ENCODE results near the gene GPLD1.

DNA sequence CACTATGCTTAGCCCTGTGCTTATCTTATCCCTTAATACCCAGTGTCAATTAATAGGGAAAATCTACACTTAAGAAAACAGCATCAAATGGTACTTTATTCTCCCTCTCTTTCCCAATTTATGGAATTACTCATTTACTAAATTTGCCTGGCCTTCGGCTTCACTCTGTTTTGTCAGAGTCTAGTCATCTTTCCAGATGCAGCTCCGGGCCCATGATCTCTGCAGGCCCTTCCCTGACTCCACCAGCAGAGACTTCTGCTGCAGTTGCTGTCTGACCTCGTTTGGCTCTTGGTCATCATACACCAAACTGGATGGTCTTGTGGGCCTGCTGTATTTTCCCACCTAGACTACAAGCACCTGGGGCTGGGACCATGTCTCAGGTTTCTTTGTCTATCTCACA lies 59.3 kb downstream of the GPLD1 start:
- TF ChIP-seq, protein P1, sequence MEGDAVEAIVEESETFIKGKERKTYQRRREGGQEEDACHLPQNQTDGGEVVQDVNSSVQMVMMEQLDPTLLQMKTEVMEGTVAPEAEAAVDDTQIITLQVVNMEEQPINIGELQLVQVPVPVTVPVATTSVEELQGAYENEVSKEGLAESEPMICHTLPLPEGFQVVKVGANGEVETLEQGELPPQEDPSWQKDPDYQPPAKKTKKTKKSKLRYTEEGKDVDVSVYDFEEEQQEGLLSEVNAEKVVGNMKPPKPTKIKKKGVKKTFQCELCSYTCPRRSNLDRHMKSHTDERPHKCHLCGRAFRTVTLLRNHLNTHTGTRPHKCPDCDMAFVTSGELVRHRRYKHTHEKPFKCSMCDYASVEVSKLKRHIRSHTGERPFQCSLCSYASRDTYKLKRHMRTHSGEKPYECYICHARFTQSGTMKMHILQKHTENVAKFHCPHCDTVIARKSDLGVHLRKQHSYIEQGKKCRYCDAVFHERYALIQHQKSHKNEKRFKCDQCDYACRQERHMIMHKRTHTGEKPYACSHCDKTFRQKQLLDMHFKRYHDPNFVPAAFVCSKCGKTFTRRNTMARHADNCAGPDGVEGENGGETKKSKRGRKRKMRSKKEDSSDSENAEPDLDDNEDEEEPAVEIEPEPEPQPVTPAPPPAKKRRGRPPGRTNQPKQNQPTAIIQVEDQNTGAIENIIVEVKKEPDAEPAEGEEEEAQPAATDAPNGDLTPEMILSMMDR (conservative IDR thresholded peaks at IDR 0.05; ENCODE audit: low read depth in 2 of 2) = no peak
- TF ChIP-seq EZH2 (IDR thresholded peaks at IDR 0.05; ENCODE audit: low read depth, unreplicated experiment) = no peak
- no peak for TF ChIP-seq REST (IDR thresholded peaks at IDR 0.05; ENCODE audit: unreplicated experiment)
- no peak for TF ChIP-seq CREB1 (CRISPR knock-in tag; IDR thresholded peaks at IDR 0.05; ENCODE audit: low read depth)
- TF ChIP-seq ZNF331 (CRISPR knock-in tag; IDR thresholded peaks at IDR 0.05; ENCODE audit: low read depth) = no peak
- TF ChIP-seq POLR2AphosphoS5 (IDR thresholded peaks at IDR 0.05; ENCODE audit: low read depth) = no peak

All from GM23338 (cell line).